ENCODE data around the gene QKI.

QKI gene

GRCh38 chr6:163490826-163491577 is 76.5 kb downstream of the QKI start:
- no peak for DNase-seq

GRCh38 chr6:163491737-163492300 is 77.3 kb downstream of the QKI start:
- no peak for DNase-seq

- DNase-seq, result no peak
These were observed 79.8 kb downstream of the QKI start for GRCh38 chr6:163494279-163494727.

- no peak for DNase-seq
These were observed 81.7 kb downstream of the QKI start for GRCh38 chr6:163496205-163496604.

GRCh38 chr6:163500105-163500504 is 85.6 kb downstream of the QKI start:
- DNase-seq, result no peak

- no peak for DNase-seq
These were observed 86.5 kb downstream of the QKI start for GRCh38 chr6:163501026-163501425.

- no peak for DNase-seq
These were observed 86.9 kb downstream of the QKI start for GRCh38 chr6:163501439-163501838.

- no peak for DNase-seq
These were observed 90.6 kb downstream of the QKI start for GRCh38 chr6:163504984-163505640.

- no peak for DNase-seq
These were observed 93.4 kb downstream of the QKI start for GRCh38 chr6:163507965-163508364.

- no peak for DNase-seq
These were observed 98.5 kb downstream of the QKI start for GRCh38 chr6:163513003-163513402.

GRCh38 chr6:163513570-163514166 is 99.2 kb downstream of the QKI start:
- DNase-seq, result peak; percentile 12

- no peak for DNase-seq
These were observed 102.4 kb downstream of the QKI start for GRCh38 chr6:163516908-163517307.

GRCh38 chr6:163520956-163521355 is 106.4 kb downstream of the QKI start:
- DNase-seq, result no peak

- DNase-seq, result no peak
These were observed 107.5 kb downstream of the QKI start for GRCh38 chr6:163522033-163522432.

GRCh38 chr6:163525926-163526325 is 111.4 kb downstream of the QKI start:
- DNase-seq, result peak; percentile 79

GRCh38 chr6:163526346-163526745 is 111.8 kb downstream of the QKI start:
- DNase-seq, result no peak

GRCh38 chr6:163527291-163527690 is 112.8 kb downstream of the QKI start:
- DNase-seq, result no peak

GRCh38 chr6:163529605-163530004 is 115.1 kb downstream of the QKI start:
- DNase-seq, result peak; percentile 96

- peak; percentile 21 for DNase-seq
These were observed 115.9 kb downstream of the QKI start for GRCh38 chr6:163530406-163530805.

- DNase-seq, result no peak
These were observed 116.6 kb downstream of the QKI start for GRCh38 chr6:163531122-163531521.

GRCh38 chr6:163532526-163533078 is 118.1 kb downstream of the QKI start:
- no peak for DNase-seq

GRCh38 chr6:163533443-163533842 is 118.9 kb downstream of the QKI start:
- peak; percentile 83 for DNase-seq

GRCh38 chr6:163536770-163537169 is 122.3 kb downstream of the QKI start:
- peak; percentile 65 for DNase-seq

Data from fibroblast of skin of back (primary cell).